Pancreas (tissue), 10 donors: Measurements from ENCODE around the gene CCER1. TPM values are rescaled to one million over a fixed set of nuclear protein-coding genes. Genes with fewer than 3 reads are reported as not detected.

Experiments used
- ATAC-seq, 4 donors: fragments of 200-7000 bp; cut with Tn5 transposase; one replicate each; pipeline versions ENCODE4 v1.8.0 to v1.9.1; 2020; ENCODE audit warnings: mild to moderate bottlenecking in 4 of 4, moderate library complexity in 4 of 4
- DNase-seq, 6 donors: peaks; one replicate each; pipeline ENCODE4 v3.0.0-alpha.2; 2020
- FAIRE-seq: peaks from 2 replicates; lab custom pipeline; 2012; peaks lifted over from hg19 to GRCh38; lab: Jason Lieb, UNC
- H3K27ac ChIP-seq, 4 donors: fragments of 200-600 bp; sonication (generic); 1 replicate in 3 of 4; 2 replicates in 1 of 4; pipeline versions ENCODE4 v1.5.0 to v1.8.0; 2020
- H3K27me3 ChIP-seq, 4 donors: fragments of 200-600 bp; one replicate each; pipeline ENCODE4 v1.8.0; 2021
- H3K36me3 ChIP-seq, 3 donors: fragments of 200-600 bp; sonication (generic) in 1 of 3; one replicate each; pipeline versions ENCODE4 v1.5.0 to v1.8.0; 2020 to 2021
- H3K4me1 ChIP-seq, 3 donors: fragments of 200-600 bp; one replicate each; pipeline ENCODE4 v1.8.0; 2021
- H3K4me3 ChIP-seq, 4 donors: fragments of 200-600 bp; sonication (generic) in 2 of 4; one replicate each; pipeline versions ENCODE4 v1.5.0 to v1.8.0; 2020 to 2021
- H3K9me3 ChIP-seq, 4 donors: fragments of 200-600 bp; one replicate each; pipeline ENCODE4 v1.8.0; 2021
- CTCF ChIP-seq, 4 donors: fragments of 200-600 bp; sonication (generic) in 3 of 4; IDR thresholded peaks; one replicate each; pipeline versions ENCODE4 v1.5.0 to v1.8.0; 2021; ENCODE audit warnings: antibody characterized with exemption in 4 of 4
- WGBS, 2 donors: extraction: QIAGEN DNeasy Blood & Tissue Kit; methylation state at CpG; one replicate each; pipeline ENCODE4 v1.1.7; 2013; 5-methylcytosine and 5-hydroxymethylcytosine counted together
- intact Hi-C, 3 donors: fragments of 100-400 bp; cut with DNase I; formaldehyde crosslinking; loops; one replicate each; pipeline versions ENCODE4 v1.11.1 to v1.14.2; 2022
- polyA plus RNA-seq, 2 donors: library from polyadenylated mRNA; stranded (reverse); fragments of 200-250 nt; gene quantifications; one replicate each; pipeline ENCODE4 v1.2.3, GENCODE V29; 2013
- total RNA-seq, 6 donors: library from RNA; stranded (reverse); fragmentation: NEBNext Ultra II Directional in 4 of 6; extraction: Animal tissue kit (Norgen Biotek cat#: 25700) in 4 of 6; gene quantifications; one replicate each; pipeline versions ENCODE4 v1.2.1 to v1.2.4, GENCODE V29; 2021 to 2023
- donor health status: healthy with polysubstance abuse.
- donor health status: DM: no; HTN: no; CAD: no; lungs with moderate emphysema.
- donor health status: DM: no; HTN: no; CAD: no.
- donor health status: control.
- donor health status: control.
- donor health status: Bipolar disorder and iron deficiency.
- donor health status: DM: yes; HTN: yes; CAD: no.
- donor health status: DM: no; HTN: no; CAD: no.
- donor health status: DM: no; HTN: no; CAD: no.
- donor health status: DM: yes; HTN: yes; CAD: no.

The CCER1 gene
- total and polyA plus RNA-seq, 8 donors: not detected

GRCh38 chr12:90995010-90995409, 40.0 kb upstream of the CCER1 start:
- ATAC-seq: peak in 2 of 4 donors; percentile 16 to 32
- Histone ChIP-seq H3K9me3 (no peaks in the 10 kb centered on the region), H3K27me3 (no peaks in the 10 kb centered on the region), H3K27ac (no peak overlapping the region), H3K36me3 (no peaks in the 10 kb centered on the region), H3K4me3 (no peak overlapping the region), H3K4me1 (no peaks in the 10 kb centered on the region)
- no peak for FAIRE-seq
- no peak for DNase-seq
- 14 to 18% methylated on average over 2 of the region's 2 CpGs for WGBS, 2 donors
- no peak for TF ChIP-seq CTCF (IDR thresholded peaks at IDR 0.05)
- intact Hi-C loops: no loop called here

GRCh38 chr12:90991952-90992465, 37.0 kb upstream of the CCER1 start:
- TF ChIP-seq CTCF (IDR thresholded peaks at IDR 0.05): no peak
- Histone ChIP-seq H3K27ac (no peak overlapping the region), H3K4me1 (no peaks in the 10 kb centered on the region), H3K4me3 (no peak overlapping the region), H3K9me3 (no peaks in the 10 kb centered on the region), H3K27me3 (no peaks in the 10 kb centered on the region), H3K36me3 (no peaks in the 10 kb centered on the region)
- no peak for FAIRE-seq
- 73 to 78% methylated on average over 3 of the region's 3 CpGs for WGBS, 2 donors
- no peak for DNase-seq
- intact Hi-C loops: no loop called here
- ATAC-seq: no peak

GRCh38 chr12:90990611-90991010, 35.6 kb upstream of the CCER1 start:
- no peaks in the 10 kb centered on the region for H3K4me1 ChIP-seq
- no peak for ATAC-seq
- no peaks in the 10 kb centered on the region for H3K27me3 ChIP-seq
- no peak for TF ChIP-seq CTCF (IDR thresholded peaks at IDR 0.05)
- 33 to 44% methylated on average over 3 of the region's 3 CpGs for WGBS, 2 donors
- no peak overlapping the region for H3K27ac ChIP-seq
- intact Hi-C loops: no loop called here
- H3K9me3 ChIP-seq: no peaks in the 10 kb centered on the region
- no peak overlapping the region for H3K4me3 ChIP-seq
- no peaks in the 10 kb centered on the region for H3K36me3 ChIP-seq
- DNase-seq: no peak
- no peak for FAIRE-seq

GRCh38 chr12:90989686-90990111, 34.7 kb upstream of the CCER1 start:
- FAIRE-seq: no peak
- Histone ChIP-seq H3K4me1 (no peaks in the 10 kb centered on the region), H3K27me3 (no peaks in the 10 kb centered on the region), H3K4me3 (no peak overlapping the region), H3K9me3 (no peaks in the 10 kb centered on the region), H3K27ac (no peak overlapping the region), H3K36me3 (no peaks in the 10 kb centered on the region)
- intact Hi-C loops: loop anchor here in 1 of 3 donors (10.0 kb wide), 1 partner anchor 115 kb away; no protein-coding TSS in a partner anchor
- no peak for DNase-seq
- no peak for TF ChIP-seq CTCF (IDR thresholded peaks at IDR 0.05)
- 88 to 93% methylated on average over 1 of the region's 1 CpG for WGBS, 2 donors
- ATAC-seq: no peak

- H3K4me3 ChIP-seq: no peak overlapping the region
- ATAC-seq: no peak
- H3K27ac ChIP-seq: no peak overlapping the region
- no peaks in the 10 kb centered on the region for H3K9me3 ChIP-seq
- DNase-seq: no peak
- intact Hi-C loops: loop anchor here in 1 of 3 donors (10.0 kb wide), 1 partner anchor 117 kb away; no protein-coding TSS in a partner anchor
- no peaks in the 10 kb centered on the region for H3K27me3 ChIP-seq
- no peak for TF ChIP-seq CTCF (IDR thresholded peaks at IDR 0.05)
- no peaks in the 10 kb centered on the region for H3K36me3 ChIP-seq
- H3K4me1 ChIP-seq: no peaks in the 10 kb centered on the region
- WGBS, 2 donors: 77 to 90% methylated on average over 1 of the region's 1 CpG
- FAIRE-seq: no peak
Measured at GRCh38 chr12:90987520-90987919, 32.5 kb upstream of the CCER1 start.
